Measurements from ENCODE around the gene MIPOL1. TPM values are rescaled to one million over a fixed set of nuclear protein-coding genes. Genes with fewer than 3 reads are reported as not detected.

MIPOL1 gene
- total and polyA plus RNA-seq, 7 donors: 1.2 to 21.6 (median 11.7) TPM

DNA sequence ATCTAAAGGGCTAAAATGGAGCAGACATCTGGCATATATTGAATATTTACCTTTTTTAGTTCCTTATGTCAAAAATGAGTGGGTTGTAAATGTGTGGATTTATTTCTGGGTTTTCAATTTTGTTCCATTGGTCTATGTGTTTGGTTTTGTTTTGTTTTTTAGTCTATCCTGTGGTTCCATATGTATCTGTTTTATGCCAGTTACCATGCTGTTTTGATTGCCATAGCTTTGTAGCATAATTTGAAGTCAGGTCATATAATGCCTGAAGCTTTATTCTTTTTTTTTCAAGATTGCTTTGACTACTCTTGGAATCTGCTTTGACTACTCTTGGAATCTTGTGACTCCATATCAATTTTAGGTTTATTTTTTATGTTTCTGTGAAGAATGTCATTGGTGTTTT, 133.2 kb downstream of the MIPOL1 start:
- no peaks in the 10 kb centered on the region for H3K27me3 ChIP-seq
- H3K4me3 ChIP-seq: no peak overlapping the region
- no peak overlapping the region for H3K27ac ChIP-seq
- H3K9me3 ChIP-seq: no peaks in the 10 kb centered on the region
- no peak for DNase-seq
- H3K4me1 ChIP-seq: no peaks in the 10 kb centered on the region
- intact Hi-C loops (cut with DNase I): no loop called here
- TF ChIP-seq EP300 (IDR thresholded peaks at IDR 0.05) (no peak), POLR2AphosphoS5 (IDR thresholded peaks at IDR 0.05) (no peak), CTCF (IDR thresholded peaks at IDR 0.05) (no peak), POLR2A (IDR thresholded peaks at IDR 0.05) (no peak)
- H3K36me3 ChIP-seq: no peaks in the 10 kb centered on the region

DNA sequence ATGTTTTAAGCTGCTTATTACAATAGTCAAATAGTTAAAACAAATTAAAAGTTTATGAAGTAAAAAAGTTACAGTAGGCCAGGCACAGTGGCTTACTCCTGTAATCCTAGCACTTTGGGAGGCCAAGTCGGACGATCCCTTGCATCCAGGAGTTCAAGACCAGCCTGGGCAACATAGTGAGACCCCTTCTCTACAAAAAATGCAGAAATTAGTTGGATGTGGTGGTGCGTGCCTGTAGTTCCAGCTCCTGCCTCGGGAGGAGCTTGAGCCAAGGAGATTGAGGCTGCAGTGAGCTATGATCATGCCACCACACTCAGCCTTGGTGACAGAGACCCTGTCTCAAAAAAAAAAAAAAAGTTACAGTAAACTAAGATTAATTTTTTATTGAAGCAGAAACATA, 142.6 kb downstream of the MIPOL1 start:
- no peaks in the 10 kb centered on the region for H3K27me3 ChIP-seq
- H3K4me1 ChIP-seq: peaks cover 0 to 11% (median 4%) of the 10 kb centered on the region in 4 donors
- 88% methylated on average over 4 of the region's 4 CpGs for WGBS, 2 donors
- no peak overlapping the region for H3K27ac ChIP-seq
- no peak for TF ChIP-seq CTCF (IDR thresholded peaks at IDR 0.05)
- no peak for TF ChIP-seq EP300 (IDR thresholded peaks at IDR 0.05)
- TF ChIP-seq POLR2A (IDR thresholded peaks at IDR 0.05): no peak
- TF ChIP-seq POLR2AphosphoS5 (IDR thresholded peaks at IDR 0.05): no peak
- no peak overlapping the region for H3K4me3 ChIP-seq
- H3K36me3 ChIP-seq: no peaks in the 10 kb centered on the region
- no peak for DNase-seq
- H3K9me3 ChIP-seq: no peaks in the 10 kb centered on the region
- intact Hi-C loops (cut with DNase I): no loop called here

DNA sequence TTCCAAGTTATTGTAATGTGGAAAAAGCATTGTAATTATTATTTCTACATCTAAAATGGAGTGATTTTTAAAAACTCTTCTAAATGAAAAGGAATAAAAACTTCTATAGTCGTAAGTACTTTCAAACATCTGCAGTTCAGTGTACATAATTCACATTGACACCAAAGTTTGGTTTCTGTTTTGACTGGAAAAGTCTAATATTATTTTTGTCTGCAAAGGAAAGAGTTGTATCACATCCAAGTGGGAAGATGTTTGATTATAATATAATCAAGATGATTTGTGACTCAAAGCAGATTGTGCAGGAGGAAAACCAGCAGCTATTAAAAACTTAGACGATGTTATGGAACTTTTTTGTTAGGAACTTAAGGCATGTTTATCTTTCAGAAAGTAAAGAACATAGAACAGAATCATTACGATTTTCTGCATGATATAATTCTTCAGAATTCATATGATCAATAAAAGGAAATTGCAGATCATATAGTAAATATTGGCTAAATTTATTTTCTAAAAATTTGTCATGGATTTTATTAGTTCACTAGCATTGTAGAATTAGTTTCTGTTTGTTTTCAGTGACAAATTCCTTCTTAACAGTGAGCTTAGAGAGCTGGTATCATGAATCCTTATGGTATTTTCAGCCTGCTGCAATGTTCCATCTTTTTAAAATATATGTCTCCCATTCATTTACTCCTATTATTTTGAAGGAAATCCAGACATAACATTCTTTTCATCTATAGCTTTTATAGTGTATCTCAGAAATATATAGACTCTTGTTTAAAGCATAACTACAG, 145.8 kb downstream of the MIPOL1 start:
- intact Hi-C loops (cut with DNase I): no loop called here
- H3K36me3 ChIP-seq: no peaks in the 10 kb centered on the region
- no peak overlapping the region for H3K27ac ChIP-seq
- WGBS, 2 donors: 24 to 44% methylated on average over 3 of the region's 3 CpGs
- H3K27me3 ChIP-seq: no peaks in the 10 kb centered on the region
- peaks cover 0 to 11% (median 4%) of the 10 kb centered on the region in 4 donors for H3K4me1 ChIP-seq
- no peak for DNase-seq
- peak overlapping the region in 1 of 4 donors; percentile 7 for H3K4me3 ChIP-seq
- TF ChIP-seq POLR2AphosphoS5 (IDR thresholded peaks at IDR 0.05) (peak in 1 of 4 donors; percentile 9), POLR2A (IDR thresholded peaks at IDR 0.05) (no peak)
- peaks cover 0 to 2% (median 0%) of the 10 kb centered on the region in 4 donors for H3K9me3 ChIP-seq

DNA sequence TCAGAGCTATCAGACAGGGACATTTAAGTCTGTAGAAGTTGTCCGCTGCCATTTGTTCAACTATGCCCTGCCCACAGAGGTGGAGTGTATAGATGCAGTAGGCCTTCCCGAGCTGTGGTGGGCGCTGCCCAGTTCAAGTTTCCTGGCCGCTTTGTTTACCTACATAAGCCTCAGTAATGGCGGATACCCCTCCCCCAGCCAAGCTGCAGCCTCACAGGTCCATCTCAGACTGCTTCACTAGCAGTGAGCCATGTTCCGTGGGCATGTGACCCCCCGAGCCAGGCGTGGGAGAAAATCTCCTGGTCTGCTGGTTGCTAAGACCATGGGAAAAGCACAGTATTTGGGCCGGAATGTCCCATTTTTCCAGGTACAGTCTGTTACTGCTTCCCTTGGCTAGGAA, 165.9 kb downstream of the MIPOL1 start:
- intact Hi-C loops (cut with DNase I): no loop called here
- Histone ChIP-seq H3K27me3 (no peaks in the 10 kb centered on the region), H3K9me3 (peaks cover 0 to 8% (median 2%) of the 10 kb centered on the region in 4 donors), H3K4me1 (no peaks in the 10 kb centered on the region), H3K27ac (no peak overlapping the region), H3K4me3 (no peak overlapping the region), H3K36me3 (peaks cover 0 to 11% (median 2%) of the 10 kb centered on the region in 4 donors)
- TF ChIP-seq CTCF (IDR thresholded peaks at IDR 0.05): no peak
- TF ChIP-seq EP300 (IDR thresholded peaks at IDR 0.05): no peak
- no peak for TF ChIP-seq POLR2A (IDR thresholded peaks at IDR 0.05)
- no peak for TF ChIP-seq POLR2AphosphoS5 (IDR thresholded peaks at IDR 0.05)
- WGBS, 2 donors: 93 to 96% methylated on average over 9 of the region's 9 CpGs
- no peak for DNase-seq

GRCh38 chr14:37369425-37369824, 171.7 kb downstream of the MIPOL1 start:
- H3K9me3 ChIP-seq: peaks cover 0 to 4% (median 0%) of the 10 kb centered on the region in 4 donors
- DNase-seq: no peak
- intact Hi-C loops (cut with DNase I): no loop called here
- H3K27ac ChIP-seq: no peak overlapping the region
- H3K36me3 ChIP-seq: no peaks in the 10 kb centered on the region
- TF ChIP-seq EP300 (IDR thresholded peaks at IDR 0.05): no peak
- TF ChIP-seq POLR2AphosphoS5 (IDR thresholded peaks at IDR 0.05): no peak
- TF ChIP-seq CTCF (IDR thresholded peaks at IDR 0.05): no peak
- no peak for TF ChIP-seq POLR2A (IDR thresholded peaks at IDR 0.05)
- H3K4me1 ChIP-seq: no peaks in the 10 kb centered on the region
- H3K27me3 ChIP-seq: no peaks in the 10 kb centered on the region
- H3K4me3 ChIP-seq: no peak overlapping the region
- 34 to 50% methylated on average over 5 of the region's 5 CpGs for WGBS, 2 donors
